ENCODE data around the gene SGSM1.

The SGSM1 gene

GRCh38 chr22:24809331-24809730 is 3.3 kb downstream of the SGSM1 start:
- no peak for TF ChIP-seq CTCF (IDR thresholded peaks at IDR 0.05; ENCODE audit: borderline replicate concordance, insufficient read depth, low read depth, low read length)
- no peak overlapping the region for H3K4me3 ChIP-seq (ENCODE audit: low read depth, low read length)

GRCh38 chr22:24810043-24810749 is 4.2 kb downstream of the SGSM1 start:
- H3K4me3 ChIP-seq (ENCODE audit: low read depth, low read length), result no peak overlapping the region
- no peak for TF ChIP-seq CTCF (IDR thresholded peaks at IDR 0.05; ENCODE audit: borderline replicate concordance, insufficient read depth, low read depth, low read length)

GRCh38 chr22:24812950-24813775 is 7.2 kb downstream of the SGSM1 start:
- no peak for TF ChIP-seq CTCF (IDR thresholded peaks at IDR 0.05; ENCODE audit: borderline replicate concordance, insufficient read depth, low read depth, low read length)
- H3K4me3 ChIP-seq (ENCODE audit: low read depth, low read length), result no peak overlapping the region

GRCh38 chr22:24813861-24814770 is 8.1 kb downstream of the SGSM1 start:
- H3K4me3 ChIP-seq (ENCODE audit: low read depth, low read length), result no peak overlapping the region
- no peak for TF ChIP-seq CTCF (IDR thresholded peaks at IDR 0.05; ENCODE audit: borderline replicate concordance, insufficient read depth, low read depth, low read length)

GRCh38 chr22:24816806-24817205 is 10.8 kb downstream of the SGSM1 start:
- TF ChIP-seq CTCF (IDR thresholded peaks at IDR 0.05; ENCODE audit: borderline replicate concordance, insufficient read depth, low read depth, low read length), result no peak
- H3K4me3 ChIP-seq (ENCODE audit: low read depth, low read length), result no peak overlapping the region

- no peak overlapping the region for H3K4me3 ChIP-seq (ENCODE audit: low read depth, low read length)
- TF ChIP-seq CTCF (IDR thresholded peaks at IDR 0.05; ENCODE audit: borderline replicate concordance, insufficient read depth, low read depth, low read length), result no peak
These were observed 13.5 kb downstream of the SGSM1 start for GRCh38 chr22:24819487-24819886.
